Esophagus muscularis mucosa (tissue), 3 donors: ENCODE results near the gene OR6X1.

Experiments used
- POLR2A ChIP-seq: fragments of 450-650 bp; IDR thresholded peaks from one replicate; pipeline ENCODE4 v1.6.1; 2017; ENCODE audit warnings: antibody characterized with exemption, moderate library complexity, mild to moderate bottlenecking, low read depth
- POLR2AphosphoS5 ChIP-seq, 2 donors: sonication (generic); formaldehyde crosslinking; IDR thresholded peaks; one replicate each; pipeline ENCODE4 v1.6.1; 2017; ENCODE audit warnings: antibody characterized with exemption in 2 of 2
- TF ChIP-seq, protein P1 (sequence below), 3 experiments: fragments of 200-600 bp in 2 of 3; fragments of 450-650 bp in 1 of 3; sonication (generic) in 2 of 3; IDR thresholded peaks; one replicate each; pipeline ENCODE4 v1.5.1; 2017 to 2019; ENCODE audit warnings: antibody characterized with exemption in 3 of 3, mild to moderate bottlenecking in 2 of 3, moderate library complexity in 1 of 3

DNA sequence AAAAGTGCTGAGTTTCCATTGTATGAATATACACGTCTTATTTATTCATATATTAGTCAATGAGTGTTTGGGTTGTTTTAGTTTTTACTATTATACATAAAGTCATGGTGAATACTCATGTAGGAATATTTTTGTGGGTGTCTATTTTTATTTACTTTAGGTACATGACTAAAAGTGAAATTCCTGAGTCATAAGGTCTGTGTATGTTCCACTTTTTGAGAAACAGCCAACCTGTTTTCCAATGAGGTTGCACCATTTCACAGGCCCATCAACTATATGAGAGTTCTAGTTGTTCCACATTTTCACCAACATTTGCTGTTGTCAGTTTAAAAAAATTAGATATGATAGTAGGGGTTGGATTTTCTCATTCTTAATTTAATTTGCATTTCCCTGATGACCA is 6.6 kb upstream of the OR6X1 start:
- TF ChIP-seq, protein P1, sequence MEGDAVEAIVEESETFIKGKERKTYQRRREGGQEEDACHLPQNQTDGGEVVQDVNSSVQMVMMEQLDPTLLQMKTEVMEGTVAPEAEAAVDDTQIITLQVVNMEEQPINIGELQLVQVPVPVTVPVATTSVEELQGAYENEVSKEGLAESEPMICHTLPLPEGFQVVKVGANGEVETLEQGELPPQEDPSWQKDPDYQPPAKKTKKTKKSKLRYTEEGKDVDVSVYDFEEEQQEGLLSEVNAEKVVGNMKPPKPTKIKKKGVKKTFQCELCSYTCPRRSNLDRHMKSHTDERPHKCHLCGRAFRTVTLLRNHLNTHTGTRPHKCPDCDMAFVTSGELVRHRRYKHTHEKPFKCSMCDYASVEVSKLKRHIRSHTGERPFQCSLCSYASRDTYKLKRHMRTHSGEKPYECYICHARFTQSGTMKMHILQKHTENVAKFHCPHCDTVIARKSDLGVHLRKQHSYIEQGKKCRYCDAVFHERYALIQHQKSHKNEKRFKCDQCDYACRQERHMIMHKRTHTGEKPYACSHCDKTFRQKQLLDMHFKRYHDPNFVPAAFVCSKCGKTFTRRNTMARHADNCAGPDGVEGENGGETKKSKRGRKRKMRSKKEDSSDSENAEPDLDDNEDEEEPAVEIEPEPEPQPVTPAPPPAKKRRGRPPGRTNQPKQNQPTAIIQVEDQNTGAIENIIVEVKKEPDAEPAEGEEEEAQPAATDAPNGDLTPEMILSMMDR (IDR thresholded peaks at IDR 0.05): no peak
- TF ChIP-seq POLR2AphosphoS5 (IDR thresholded peaks at IDR 0.05): no peak
- no peak for TF ChIP-seq POLR2A
